Measurements from ENCODE around the gene CCKAR.

CCKAR gene

DNA sequence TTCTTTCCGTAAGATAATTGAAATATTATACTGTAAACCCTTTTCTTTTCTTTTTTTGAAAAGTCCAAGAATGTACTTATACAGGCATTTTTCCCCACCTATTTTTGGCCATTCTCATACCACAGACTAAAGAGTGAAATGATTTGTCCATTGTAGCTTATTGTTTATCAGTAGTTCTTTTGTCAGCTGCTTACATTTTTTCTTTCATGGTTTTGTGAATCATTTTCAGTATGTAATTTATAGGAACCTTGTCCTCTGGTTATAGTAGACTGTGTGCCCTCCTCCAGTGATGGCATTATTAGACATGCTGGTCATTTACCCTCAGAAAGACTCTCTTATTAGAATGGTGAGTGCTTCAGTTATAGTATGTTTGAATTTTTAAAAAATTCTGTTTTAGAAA is 56.7 kb downstream of the CCKAR start:
- Histone ChIP-seq H3K79me2 (ENCODE audit: insufficient read depth, low read length) (no peaks in the 10 kb centered on the region), H3K27ac (ENCODE audit: low read depth, low read length, poor library complexity, severe bottlenecking) (no peak overlapping the region), H4K20me1 (ENCODE audit: insufficient read depth, low read length) (no peaks in the 10 kb centered on the region), H3K36me3 (ENCODE audit: insufficient read depth, low read length) (peaks cover 15% of the 10 kb centered on the region; the same call in 1 of the 2 replicates), H3K4me2 (ENCODE audit: low read length) (no peak overlapping the region), H2AFZ (ENCODE audit: low read length) (no peak overlapping the region), H3K27me3 (ENCODE audit: insufficient read depth, low read length) (no peaks in the 10 kb centered on the region), H3K9ac (ENCODE audit: low read length) (no peak overlapping the region), H3K4me1 (ENCODE audit: insufficient read depth, low read length, severe bottlenecking) (no peaks in the 10 kb centered on the region), H3K9me3 (ENCODE audit: low read length) (no peaks in the 10 kb centered on the region), H3F3A (ENCODE audit: insufficient read depth, low read length) (no peaks in the 10 kb centered on the region), H3K4me3 (ENCODE audit: low read depth, low read length, poor library complexity, severe bottlenecking) (no peak overlapping the region), H3K9me2 (ENCODE audit: low read depth, low read length) (no peaks in the 10 kb centered on the region)
- no peak for TF ChIP-seq EZH2 (IDR thresholded peaks at IDR 0.05; ENCODE audit: borderline replicate concordance, low read length)
- TF ChIP-seq, protein P1, sequence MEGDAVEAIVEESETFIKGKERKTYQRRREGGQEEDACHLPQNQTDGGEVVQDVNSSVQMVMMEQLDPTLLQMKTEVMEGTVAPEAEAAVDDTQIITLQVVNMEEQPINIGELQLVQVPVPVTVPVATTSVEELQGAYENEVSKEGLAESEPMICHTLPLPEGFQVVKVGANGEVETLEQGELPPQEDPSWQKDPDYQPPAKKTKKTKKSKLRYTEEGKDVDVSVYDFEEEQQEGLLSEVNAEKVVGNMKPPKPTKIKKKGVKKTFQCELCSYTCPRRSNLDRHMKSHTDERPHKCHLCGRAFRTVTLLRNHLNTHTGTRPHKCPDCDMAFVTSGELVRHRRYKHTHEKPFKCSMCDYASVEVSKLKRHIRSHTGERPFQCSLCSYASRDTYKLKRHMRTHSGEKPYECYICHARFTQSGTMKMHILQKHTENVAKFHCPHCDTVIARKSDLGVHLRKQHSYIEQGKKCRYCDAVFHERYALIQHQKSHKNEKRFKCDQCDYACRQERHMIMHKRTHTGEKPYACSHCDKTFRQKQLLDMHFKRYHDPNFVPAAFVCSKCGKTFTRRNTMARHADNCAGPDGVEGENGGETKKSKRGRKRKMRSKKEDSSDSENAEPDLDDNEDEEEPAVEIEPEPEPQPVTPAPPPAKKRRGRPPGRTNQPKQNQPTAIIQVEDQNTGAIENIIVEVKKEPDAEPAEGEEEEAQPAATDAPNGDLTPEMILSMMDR (IDR thresholded peaks at IDR 0.05; ENCODE audit: low read length), result no peak

DNA sequence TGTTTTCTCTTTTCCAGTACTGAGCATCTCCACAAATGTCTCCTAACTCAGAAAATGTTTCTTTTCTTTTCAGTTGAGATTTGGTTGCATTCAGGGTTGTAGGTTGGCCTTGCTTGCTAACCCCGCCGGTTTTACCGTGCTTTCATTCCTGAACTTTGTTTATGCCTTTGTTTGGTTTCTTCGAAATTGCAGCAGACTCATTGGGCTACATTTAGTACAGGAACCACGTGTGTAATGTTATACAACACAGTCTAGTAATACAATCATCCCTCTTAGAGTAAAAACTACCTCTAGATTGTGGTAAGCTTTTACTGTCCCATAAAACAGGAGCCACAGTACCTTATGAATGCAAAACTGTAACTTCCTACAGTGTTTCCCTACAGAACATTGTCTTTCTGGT is 57.9 kb downstream of the CCKAR start:
- Histone ChIP-seq H3K4me3 (ENCODE audit: low read depth, low read length, poor library complexity, severe bottlenecking) (no peak overlapping the region), H3K4me2 (ENCODE audit: low read length) (no peak overlapping the region), H2AFZ (ENCODE audit: low read length) (no peak overlapping the region), H3K36me3 (ENCODE audit: insufficient read depth, low read length) (peaks cover 15% of the 10 kb centered on the region; the same call in 1 of the 2 replicates), H4K20me1 (ENCODE audit: insufficient read depth, low read length) (no peaks in the 10 kb centered on the region), H3K4me1 (ENCODE audit: insufficient read depth, low read length, severe bottlenecking) (no peaks in the 10 kb centered on the region), H3K79me2 (ENCODE audit: insufficient read depth, low read length) (no peaks in the 10 kb centered on the region), H3K9me2 (ENCODE audit: low read depth, low read length) (no peaks in the 10 kb centered on the region), H3K9ac (ENCODE audit: low read length) (no peak overlapping the region), H3K27ac (ENCODE audit: low read depth, low read length, poor library complexity, severe bottlenecking) (no peak overlapping the region), H3K9me3 (ENCODE audit: low read length) (no peaks in the 10 kb centered on the region), H3K27me3 (ENCODE audit: insufficient read depth, low read length) (no peaks in the 10 kb centered on the region), H3F3A (ENCODE audit: insufficient read depth, low read length) (no peaks in the 10 kb centered on the region)
- TF ChIP-seq EZH2 (IDR thresholded peaks at IDR 0.05; ENCODE audit: borderline replicate concordance, low read length), result no peak
- TF ChIP-seq, protein P1 (IDR thresholded peaks at IDR 0.05; ENCODE audit: low read length), result no peak

DNA sequence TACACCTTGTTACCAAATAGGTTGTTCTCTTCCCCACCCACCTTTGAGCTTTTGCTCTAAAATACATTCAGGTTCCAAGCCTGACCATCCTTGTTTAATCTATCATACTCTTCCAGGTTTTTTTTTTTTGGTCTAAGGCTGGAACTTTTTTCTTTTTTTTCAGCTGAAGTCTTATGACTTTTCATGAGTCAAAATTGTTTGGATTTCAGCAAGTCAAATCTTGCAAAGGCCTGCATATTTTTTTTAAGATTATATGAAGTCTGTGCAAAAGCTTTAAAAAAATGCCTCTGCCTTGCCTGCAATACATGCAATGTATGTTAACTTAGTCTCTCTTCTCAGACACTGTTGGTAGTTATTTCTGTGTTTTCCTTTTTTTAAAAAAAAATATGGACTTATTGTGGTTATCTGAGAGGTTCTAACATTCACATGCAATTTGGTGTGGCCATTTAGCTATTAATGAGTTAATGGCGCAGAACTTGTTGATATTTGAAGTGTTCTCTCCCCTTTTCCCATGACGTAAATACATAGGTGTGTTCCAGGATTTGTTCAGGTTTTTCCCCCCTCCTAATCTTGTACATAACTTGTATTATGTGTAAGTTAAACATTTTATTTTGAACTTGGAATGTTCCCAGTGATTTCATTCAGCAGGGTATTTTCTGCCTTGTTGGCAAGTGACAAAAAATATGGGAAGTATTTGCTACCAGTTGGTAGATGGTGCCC is 58.7 kb downstream of the CCKAR start:
- H3K36me3 ChIP-seq (ENCODE audit: insufficient read depth, low read length), result peaks cover 15% of the 10 kb centered on the region; the same call in 1 of the 2 replicates

More for the DNA sequence above, 58.7 kb downstream of the CCKAR start:
- Histone ChIP-seq H3K4me2 (ENCODE audit: low read length) (no peak overlapping the region), H3K9me2 (ENCODE audit: low read depth, low read length) (no peaks in the 10 kb centered on the region), H3F3A (ENCODE audit: insufficient read depth, low read length) (no peaks in the 10 kb centered on the region), H3K9ac (ENCODE audit: low read length) (no peak overlapping the region), H3K27me3 (ENCODE audit: insufficient read depth, low read length) (no peaks in the 10 kb centered on the region), H3K79me2 (ENCODE audit: insufficient read depth, low read length) (no peaks in the 10 kb centered on the region), H2AFZ (ENCODE audit: low read length) (no peak overlapping the region), H4K20me1 (ENCODE audit: insufficient read depth, low read length) (no peaks in the 10 kb centered on the region), H3K4me1 (ENCODE audit: insufficient read depth, low read length, severe bottlenecking) (no peaks in the 10 kb centered on the region), H3K27ac (ENCODE audit: low read depth, low read length, poor library complexity, severe bottlenecking) (no peak overlapping the region), H3K9me3 (ENCODE audit: low read length) (no peaks in the 10 kb centered on the region), H3K4me3 (ENCODE audit: low read depth, low read length, poor library complexity, severe bottlenecking) (no peak overlapping the region)
- no peak for TF ChIP-seq EZH2 (IDR thresholded peaks at IDR 0.05; ENCODE audit: borderline replicate concordance, low read length)
- TF ChIP-seq, protein P1 (IDR thresholded peaks at IDR 0.05; ENCODE audit: low read length), result no peak

Measured in OCI-LY1 (cell line).